ENCODE results near the gene KIAA0513. TPM values are rescaled to one million over a fixed set of nuclear protein-coding genes. Genes with fewer than 3 reads are reported as not detected.

Gene KIAA0513
- total RNA-seq, 4 donors from 2014 or later, result 6.9 to 13.8 (median 8.1) TPM

GRCh38 chr16:84999200-84999599 lies 28.4 kb upstream of the KIAA0513 start:
- peaks cover 0 to 75% (median 43%) of the 10 kb centered on the region in 4 donors for H3K4me1 ChIP-seq

GRCh38 chr16:84999857-85000480 lies 27.6 kb upstream of the KIAA0513 start:
- no peak overlapping the region for H3K4me3 ChIP-seq
- H3K27me3 ChIP-seq, result no peaks in the 10 kb centered on the region
- DNase-seq (ENCODE audit: low spot score in 2 of 2), result no peak
- peaks cover 0 to 75% (median 46%) of the 10 kb centered on the region in 4 donors for H3K4me1 ChIP-seq
- TF ChIP-seq EP300 (IDR thresholded peaks at IDR 0.05), result no peak
- TF ChIP-seq CTCF (IDR thresholded peaks at IDR 0.05), result no peak
- TF ChIP-seq POLR2A (IDR thresholded peaks at IDR 0.05), result no peak
- H3K36me3 ChIP-seq, result peaks cover 0 to 7% (median 0%) of the 10 kb centered on the region in 3 donors
- H3K27ac ChIP-seq, result peak overlapping the region in 2 of 4 donors; percentile 38 to 88
- 91 to 94% methylated on average over 11 of the region's 11 CpGs for WGBS, 2 donors
- H3K9me3 ChIP-seq, result no peaks in the 10 kb centered on the region

More at GRCh38 chr16:84999200-84999599, 28.4 kb upstream of the KIAA0513 start:
- Histone ChIP-seq H3K27me3 (no peaks in the 10 kb centered on the region), H3K27ac (peak overlapping the region in 1 of 4 donors; percentile 38), H3K9me3 (no peaks in the 10 kb centered on the region), H3K4me3 (no peak overlapping the region), H3K36me3 (peaks cover 0 to 11% (median 0%) of the 10 kb centered on the region in 3 donors)
- DNase-seq (ENCODE audit: low spot score in 2 of 2), result no peak
- WGBS, 2 donors, result 56 to 57% methylated on average over 3 of the region's 3 CpGs
- TF ChIP-seq CTCF (IDR thresholded peaks at IDR 0.05) (no peak), EP300 (IDR thresholded peaks at IDR 0.05) (no peak), POLR2A (IDR thresholded peaks at IDR 0.05) (no peak)

GRCh38 chr16:85002099-85002541 lies 25.5 kb upstream of the KIAA0513 start:
- Histone ChIP-seq H3K27ac (peak overlapping the region; percentile 63 to 88 (median 80)), H3K4me1 (peaks cover 0 to 84% (median 58%) of the 10 kb centered on the region in 4 donors), H3K4me3 (peak overlapping the region in 3 of 4 donors; percentile 4 to 35 (median 21))

GRCh38 chr16:85002608-85003007 lies 25.0 kb upstream of the KIAA0513 start:
- Histone ChIP-seq H3K36me3 (peaks cover 0 to 9% (median 0%) of the 10 kb centered on the region in 3 donors), H3K27me3 (no peaks in the 10 kb centered on the region), H3K9me3 (no peaks in the 10 kb centered on the region), H3K4me1 (peaks cover 0 to 89% (median 58%) of the 10 kb centered on the region in 4 donors), H3K4me3 (peak overlapping the region in 3 of 4 donors; percentile 4 to 35 (median 21)), H3K27ac (peak overlapping the region; percentile 63 to 88 (median 80))
- DNase-seq (ENCODE audit: low spot score in 2 of 2), result peak in 1 of 2 donors; percentile 41
- TF ChIP-seq CTCF (IDR thresholded peaks at IDR 0.05) (no peak), EP300 (IDR thresholded peaks at IDR 0.05) (peak in 1 of 2 donors; percentile 38), POLR2A (IDR thresholded peaks at IDR 0.05) (peak in 1 of 2 donors; percentile 6)
- 20 to 26% methylated on average over 12 of the region's 12 CpGs for WGBS, 2 donors

More at GRCh38 chr16:85002099-85002541, 25.5 kb upstream of the KIAA0513 start:
- no peaks in the 10 kb centered on the region for H3K9me3 ChIP-seq
- no peak for TF ChIP-seq CTCF (IDR thresholded peaks at IDR 0.05)
- TF ChIP-seq EP300 (IDR thresholded peaks at IDR 0.05), result no peak
- TF ChIP-seq POLR2A (IDR thresholded peaks at IDR 0.05), result no peak
- no peaks in the 10 kb centered on the region for H3K27me3 ChIP-seq
- H3K36me3 ChIP-seq, result peaks cover 0 to 7% (median 0%) of the 10 kb centered on the region in 3 donors
- DNase-seq (ENCODE audit: low spot score in 2 of 2), result no peak
- 19 to 23% methylated on average over 10 of the region's 10 CpGs for WGBS, 2 donors

GRCh38 chr16:85003076-85003475 lies 24.5 kb upstream of the KIAA0513 start:
- no peak for DNase-seq (ENCODE audit: low spot score in 2 of 2)
- WGBS, 2 donors, result 58 to 77% methylated on average over 13 of the region's 13 CpGs
- H3K4me3 ChIP-seq, result peak overlapping the region in 2 of 4 donors; percentile 21 to 35
- H3K9me3 ChIP-seq, result no peaks in the 10 kb centered on the region
- peak overlapping the region; percentile 63 to 88 (median 80) for H3K27ac ChIP-seq
- TF ChIP-seq CTCF (IDR thresholded peaks at IDR 0.05), result no peak
- TF ChIP-seq POLR2A (IDR thresholded peaks at IDR 0.05), result no peak
- no peak for TF ChIP-seq EP300 (IDR thresholded peaks at IDR 0.05)
- H3K27me3 ChIP-seq, result no peaks in the 10 kb centered on the region
- H3K36me3 ChIP-seq, result peaks cover 0 to 12% (median 0%) of the 10 kb centered on the region in 3 donors
- peaks cover 0 to 94% (median 58%) of the 10 kb centered on the region in 4 donors for H3K4me1 ChIP-seq

Data from tibial nerve (tissue), 4 donors.